Measurements from ENCODE around the gene SLC47A2.

SLC47A2 gene

GRCh38 chr17:19747159-19747719, 30.9 kb upstream of the SLC47A2 start:
- no peak for DNase-seq

- no peak for DNase-seq
These were observed 30.1 kb upstream of the SLC47A2 start for GRCh38 chr17:19746517-19746916.

- peak; percentile 90 for DNase-seq
These were observed 28.8 kb upstream of the SLC47A2 start for GRCh38 chr17:19744922-19745757.

GRCh38 chr17:19744492-19744891, 28.1 kb upstream of the SLC47A2 start:
- DNase-seq, result peak; percentile 39

- DNase-seq, result no peak
These were observed 27.0 kb upstream of the SLC47A2 start for GRCh38 chr17:19743101-19744100.

- DNase-seq, result no peak
These were observed 26.1 kb upstream of the SLC47A2 start for GRCh38 chr17:19742495-19742894.

- no peak for DNase-seq
These were observed 25.6 kb upstream of the SLC47A2 start for GRCh38 chr17:19741832-19742457.

- no peak for DNase-seq
These were observed 24.5 kb upstream of the SLC47A2 start for GRCh38 chr17:19740933-19741332.

- no peak for DNase-seq
These were observed 23.1 kb upstream of the SLC47A2 start for GRCh38 chr17:19739241-19740201.

- no peak for DNase-seq
These were observed 22.4 kb upstream of the SLC47A2 start for GRCh38 chr17:19738757-19739156.

GRCh38 chr17:19738073-19738449, 21.7 kb upstream of the SLC47A2 start:
- DNase-seq, result no peak

GRCh38 chr17:19737305-19738072, 21.1 kb upstream of the SLC47A2 start:
- DNase-seq, result no peak

- DNase-seq, result no peak
These were observed 19.7 kb upstream of the SLC47A2 start for GRCh38 chr17:19736071-19736470.

- no peak for DNase-seq
These were observed 17.7 kb upstream of the SLC47A2 start for GRCh38 chr17:19733953-19734526.

GRCh38 chr17:19731626-19732025, 15.2 kb upstream of the SLC47A2 start:
- no peak for DNase-seq

- no peak for DNase-seq
These were observed 14.5 kb upstream of the SLC47A2 start for GRCh38 chr17:19730843-19731242.

- no peak for DNase-seq
These were observed 13.5 kb upstream of the SLC47A2 start for GRCh38 chr17:19729900-19730299.

GRCh38 chr17:19728084-19728495, 11.7 kb upstream of the SLC47A2 start:
- no peak for DNase-seq

- DNase-seq, result no peak
These were observed 11.2 kb upstream of the SLC47A2 start for GRCh38 chr17:19727501-19728078.

Data from activated CD4-positive, CD25-positive, alpha-beta regulatory T cell treated with anti-CD3 and anti-CD28 coated beads, Interleukin-2, amount 50 U/mL, for 72 hours (primary cell).